HG03039 (cell line): ENCODE results near the gene MGARP.
"Not testable (repeated sequence)": the region's sequence is repeated elsewhere in the genome, so short reads cannot be mapped to it uniquely, and the experiment has no call there.

ENCODE experiments used
- ATAC-seq: cut with Tn5 transposase; IDR thresholded peaks from one replicate; pipeline ENCODE4 v1.9.1; 2021; ENCODE audit warnings: mild to moderate bottlenecking, moderate library complexity; ENCODE audit not compliant: unreplicated experiment

MGARP gene

GRCh38 chr4:139279760-139280620 is at the start of gene MGARP:
MGARP (minus strand) TSS chr4:139280225; CDS start chr4:139280158, 67 bp downstream.
- no peak for ATAC-seq

- no peak for ATAC-seq
Measured at GRCh38 chr4:139329665-139330200, 49.7 kb upstream of the MGARP start.

- no peak for ATAC-seq
Measured at GRCh38 chr4:139324620-139325019, 44.6 kb upstream of the MGARP start.

- not testable (repeated sequence) for ATAC-seq
Measured at GRCh38 chr4:139322541-139322940, 42.5 kb upstream of the MGARP start.

- not testable (repeated sequence) for ATAC-seq
Measured at GRCh38 chr4:139322070-139322469, 42.0 kb upstream of the MGARP start.

- no peak for ATAC-seq
Measured at GRCh38 chr4:139319571-139319970, 39.5 kb upstream of the MGARP start.

GRCh38 chr4:139317635-139318034 is 37.6 kb upstream of the MGARP start:
- no peak for ATAC-seq

- no peak for ATAC-seq
Measured at GRCh38 chr4:139316733-139317132, 36.7 kb upstream of the MGARP start.

- ATAC-seq, result peak; percentile 55
Measured at GRCh38 chr4:139315221-139315675, 35.2 kb upstream of the MGARP start.

GRCh38 chr4:139314047-139314800 is 34.2 kb upstream of the MGARP start:
- ATAC-seq, result no peak

- not testable (repeated sequence) for ATAC-seq
Measured at GRCh38 chr4:139313414-139313813, 33.4 kb upstream of the MGARP start.

- ATAC-seq, result no peak
Measured at GRCh38 chr4:139312552-139313332, 32.7 kb upstream of the MGARP start.

GRCh38 chr4:139311909-139312308 is 31.9 kb upstream of the MGARP start:
- ATAC-seq, result no peak

GRCh38 chr4:139304920-139305319 is 24.9 kb upstream of the MGARP start:
- ATAC-seq, result no peak

- ATAC-seq, result peak; percentile 32
Measured at GRCh38 chr4:139301821-139302611, 22.0 kb upstream of the MGARP start, which contains the start of gene NDUFC1. NDUFC1 (minus strand) TSS chr4:139302477; CDS start chr4:139295798, 6,679 bp downstream.

GRCh38 chr4:139301113-139301820 is 21.2 kb upstream of the MGARP start, which contains the start of gene NAA15:
NAA15 (plus strand) TSS chr4:139301505; CDS start chr4:139301778, 273 bp downstream.
- peak; percentile 87 for ATAC-seq

- ATAC-seq, result peak; percentile 2
Measured at GRCh38 chr4:139300431-139301112, 20.5 kb upstream of the MGARP start.

- ATAC-seq, result no peak
Measured at GRCh38 chr4:139299536-139299935, 19.5 kb upstream of the MGARP start.
